GM12891 (cell line): ENCODE measurements around the gene GNS.

Source experiments
- POLR2A ChIP-seq: IDR thresholded peaks from 2 replicates; pipeline ENCODE4 v1.6.1; 2011; ENCODE audit warnings: low read depth, low read length, control low read depth
- POLR2AphosphoS5 ChIP-seq: IDR thresholded peaks from 2 replicates; pipeline ENCODE4 v1.6.1; 2011; ENCODE audit warnings: low read depth, low read length, control low read depth
- SPI1 ChIP-seq: IDR thresholded peaks from 2 replicates; pipeline ENCODE4 v1.6.1; 2011; ENCODE audit warnings: low read depth, low read length, control low read depth
- TAF1 ChIP-seq: IDR thresholded peaks from 2 replicates; pipeline ENCODE4 v1.6.1; 2011; ENCODE audit warnings: low read depth, low read length, control low read depth

DNA sequence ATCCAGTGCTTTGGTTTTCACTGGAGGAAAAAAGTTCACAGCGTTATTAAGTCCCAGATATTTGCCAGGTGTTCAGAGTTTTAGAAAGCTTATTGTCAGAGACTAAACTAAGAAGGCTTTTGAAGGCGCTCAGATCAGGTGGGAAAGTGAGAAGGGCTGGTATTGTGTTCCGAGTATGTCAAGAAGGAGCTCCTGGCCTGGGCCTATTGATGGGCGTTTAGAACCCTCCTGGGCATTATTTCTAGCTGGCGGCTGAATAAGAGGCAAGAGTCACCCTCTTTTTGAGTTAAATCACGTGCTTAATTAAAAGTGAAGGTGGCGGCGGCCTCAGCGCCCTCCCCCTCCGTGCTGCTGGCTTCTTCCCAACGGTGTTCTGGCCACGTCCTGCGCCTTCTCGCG is 20.9 kb upstream of the GNS start:
- no peak for TF ChIP-seq POLR2AphosphoS5
- no peak for TF ChIP-seq POLR2A
- TF ChIP-seq TAF1: no peak
- no peak for TF ChIP-seq SPI1
